ENCODE measurements around the gene ZNF568. TPM values are rescaled to one million over a fixed set of nuclear protein-coding genes. Genes with fewer than 3 reads are reported as not detected.

Gene ZNF568
- 0.84 to 1.2 TPM (median 1.1 TPM) in 5 replicates for total RNA-seq (2022; extraction: Qiagen RNA extraction)

GRCh38 chr19:36915992-36916830 lies at the start of gene ZNF568, which contains the start of gene ZNF829:
Gene ZNF568 (plus strand): TSS chr19:36916332. CDS start chr19:36922771, 6,439 bp downstream.
Gene ZNF829 (minus strand): TSS chr19:36916291. CDS start chr19:36915167, 1,124 bp downstream.

Other genes with a start within 250 kb of the ZNF568 start
- 5.7 to 8.6 TPM (median 6.2 TPM) in 5 replicates for gene ZNF461, start 249.5 kb upstream of the ZNF568 start, total RNA-seq (2022; extraction: Qiagen RNA extraction)
- gene ZNF567, start 228.7 kb upstream of the ZNF568 start, total RNA-seq (2022; extraction: Qiagen RNA extraction), result 9.0 to 9.8 TPM (median 9.7 TPM) in 5 replicates
- gene ZNF850, start 143.5 kb upstream of the ZNF568 start, total RNA-seq (2022; extraction: Qiagen RNA extraction), result 0.41 to 0.79 TPM (median 0.62 TPM) in 5 replicates
- gene ZNF790, start 77.9 kb upstream of the ZNF568 start, total RNA-seq (2022; extraction: Qiagen RNA extraction), result 0.15 to 0.59 TPM (median 0.25 TPM) in 5 replicates
- gene ZNF345, start 65.5 kb upstream of the ZNF568 start, total RNA-seq (2022; extraction: Qiagen RNA extraction), result 0.06 to 0.27 TPM (median 0.10 TPM) in 5 replicates
- 0.31 to 0.73 TPM (median 0.37 TPM) in 5 replicates for gene ZNF829, start within 50 bp of the ZNF568 start, total RNA-seq (2022; extraction: Qiagen RNA extraction)
- 4.2 to 5.5 TPM (median 4.5 TPM) in 5 replicates for gene ZNF420, start 162.1 kb downstream of the ZNF568 start, total RNA-seq (2022; extraction: Qiagen RNA extraction)